WI38 (cell line): Measurements from ENCODE around the gene TMEFF1.

ENCODE experiments used
- H3K4me3 ChIP-seq: 2 replicates; pipeline ENCODE4 v1.5.1; 2011; ENCODE audit warnings: low read depth, mild to moderate bottlenecking, control low read depth, low read length
- CTCF ChIP-seq: IDR thresholded peaks from 2 replicates; pipeline ENCODE4 v1.5.1; 2012; ENCODE audit warnings: low read depth, mild to moderate bottlenecking, control low read depth, low read length

The TMEFF1 gene

DNA sequence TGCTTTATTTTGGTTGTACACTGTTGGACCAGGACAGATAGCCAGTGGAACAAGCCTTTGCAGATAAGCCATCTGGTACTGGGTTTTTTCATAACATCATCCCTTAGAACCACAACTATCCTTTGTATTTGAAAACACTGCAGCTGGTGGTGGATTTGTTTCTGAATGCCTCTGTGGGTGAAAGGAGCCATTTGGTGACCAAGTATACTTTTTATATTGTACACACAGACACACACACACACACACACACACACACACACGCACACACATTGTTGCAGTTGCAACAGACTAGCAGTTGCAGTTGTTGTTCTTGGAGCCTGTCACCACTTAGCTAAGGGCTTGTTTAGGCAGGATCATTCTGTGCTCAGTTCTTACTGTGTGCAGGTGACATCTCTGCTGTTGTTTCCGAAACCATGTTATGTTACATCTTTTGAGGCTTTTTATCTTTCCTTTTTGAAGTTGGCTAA lies 82.0 kb downstream of the TMEFF1 start:
- no peak for TF ChIP-seq CTCF
- no peak overlapping the region for H3K4me3 ChIP-seq

DNA sequence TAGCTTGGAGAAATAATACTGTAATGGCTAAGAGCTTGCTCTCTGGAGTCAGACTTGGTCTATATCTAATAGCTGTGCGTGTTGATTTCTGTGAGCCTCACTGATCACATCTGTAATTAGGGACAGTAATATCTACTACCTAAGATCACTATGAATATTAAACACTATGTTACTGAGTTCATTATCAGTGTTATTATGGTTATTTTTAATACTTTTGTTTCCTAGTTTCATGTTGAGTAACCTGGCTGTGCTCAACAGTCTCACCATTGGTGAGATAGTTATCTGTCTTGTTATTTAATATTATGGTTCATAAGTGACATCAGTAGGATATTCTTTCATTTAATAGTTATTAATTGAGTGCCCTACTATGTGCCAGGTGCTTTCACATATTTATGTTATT lies 82.5 kb downstream of the TMEFF1 start:
- H3K4me3 ChIP-seq, result no peak overlapping the region
- TF ChIP-seq CTCF, result no peak

GRCh38 chr9:100557053-100557452 lies 84.1 kb downstream of the TMEFF1 start:
- no peak overlapping the region for H3K4me3 ChIP-seq
- TF ChIP-seq CTCF, result no peak

GRCh38 chr9:100561256-100561655 lies 88.3 kb downstream of the TMEFF1 start:
- TF ChIP-seq CTCF, result no peak
- no peak overlapping the region for H3K4me3 ChIP-seq

- TF ChIP-seq CTCF, result no peak
- no peak overlapping the region for H3K4me3 ChIP-seq
Measured at GRCh38 chr9:100567856-100568255, 94.9 kb downstream of the TMEFF1 start.

DNA sequence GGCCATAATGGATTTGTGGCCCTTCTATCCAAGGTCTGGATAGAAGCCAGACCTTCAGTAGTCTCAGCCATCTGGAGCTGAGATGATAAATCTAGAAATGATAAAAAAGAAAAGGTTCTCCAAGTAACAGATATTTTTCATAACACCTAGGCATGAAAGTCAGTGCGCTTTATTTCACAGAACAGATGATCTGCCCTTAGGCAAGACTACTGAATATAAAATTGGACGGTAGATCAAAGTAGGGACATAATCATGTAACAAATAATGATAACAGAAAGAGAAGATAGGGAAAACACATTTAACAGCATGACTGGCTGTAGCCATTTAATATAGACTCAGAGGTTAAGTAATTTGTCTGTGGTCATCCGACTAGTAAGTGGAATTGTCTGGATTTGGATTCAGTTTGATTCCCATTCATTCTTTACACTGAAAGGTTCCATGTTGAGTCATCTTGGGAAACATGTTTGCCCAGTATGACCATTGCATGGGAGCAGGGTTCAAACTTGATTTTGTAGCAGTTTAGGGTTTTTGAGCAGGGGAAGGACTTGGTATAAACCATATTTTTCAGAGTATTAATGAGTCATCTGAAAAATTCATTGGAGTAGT lies 100.8 kb downstream of the TMEFF1 start:
- no peak for TF ChIP-seq CTCF
- no peak overlapping the region for H3K4me3 ChIP-seq

GRCh38 chr9:100575006-100575405 lies 102.1 kb downstream of the TMEFF1 start:
- no peak overlapping the region for H3K4me3 ChIP-seq
- TF ChIP-seq CTCF, result no peak
